ENCODE results near the gene BICD1. TPM values are rescaled to one million over a fixed set of nuclear protein-coding genes. Genes with fewer than 3 reads are reported as not detected.
"Not testable (repeated sequence)": the region's sequence is repeated elsewhere in the genome, so short reads cannot be mapped to it uniquely, and the experiment has no call there.

Gene BICD1
- total and polyA plus RNA-seq, 4 donors, result 0.46 to 3.4 (median 1.1) TPM

GRCh38 chr12:32098112-32098511 lies 8.5 kb upstream of the BICD1 start:
- DNase-seq (ENCODE audit: low spot score), result no peak
- no peak overlapping the region for H3K9ac ChIP-seq (ENCODE audit: low read depth in 1 of 2, low read length in 2 of 2)
- H3K4me1 ChIP-seq (ENCODE audit: control insufficient read depth in 4 of 4, insufficient read depth in 4 of 4, low read length in 3 of 4), result no peaks in the 10 kb centered on the region
- no peak overlapping the region for H3K27ac ChIP-seq (ENCODE audit: low read depth in 1 of 2, low read length in 2 of 2)
- 82% methylated on average over 4 of the region's 4 CpGs for WGBS
- H3K4me3 ChIP-seq (ENCODE audit: low read depth in 1 of 3, low read length in 3 of 3), result no peak overlapping the region
- H3K9me3 ChIP-seq (ENCODE audit: control insufficient read depth in 4 of 4, low read length in 3 of 4), result no peaks in the 10 kb centered on the region
- H3K36me3 ChIP-seq (ENCODE audit: control insufficient read depth in 4 of 4, insufficient read depth in 3 of 4, low read depth in 1 of 4, low read length in 3 of 4), result no peaks in the 10 kb centered on the region
- no peaks in the 10 kb centered on the region for H3K27me3 ChIP-seq (ENCODE audit: control insufficient read depth in 4 of 4, insufficient read depth in 4 of 4, low read length in 3 of 4)
- TF ChIP-seq JUND (IDR thresholded peaks at IDR 0.05), result no peak
- TF ChIP-seq NR2F2 (IDR thresholded peaks at IDR 0.05), result no peak
- TF ChIP-seq GABPA (IDR thresholded peaks at IDR 0.05 in 1 of 2, conservative IDR thresholded peaks at IDR 0.05 in 1 of 2), result no peak
- TF ChIP-seq REST (IDR thresholded peaks at IDR 0.05), result no peak
- no peak for TF ChIP-seq RXRA (IDR thresholded peaks at IDR 0.05)

- WGBS, result no CpG with 5 or more reads among the region's 1 CpG
- not testable (repeated sequence) for H3K9me3 ChIP-seq (ENCODE audit: control insufficient read depth in 4 of 4, low read length in 3 of 4); H3K27me3 ChIP-seq (ENCODE audit: control insufficient read depth in 4 of 4, insufficient read depth in 4 of 4, low read length in 3 of 4); H3K27ac ChIP-seq (ENCODE audit: low read depth in 1 of 2, low read length in 2 of 2); H3K4me3 ChIP-seq (ENCODE audit: low read depth in 1 of 3, low read length in 3 of 3); H3K9ac ChIP-seq (ENCODE audit: low read depth in 1 of 2, low read length in 2 of 2); H3K4me1 ChIP-seq (ENCODE audit: control insufficient read depth in 4 of 4, insufficient read depth in 4 of 4, low read length in 3 of 4); H3K36me3 ChIP-seq (ENCODE audit: control insufficient read depth in 4 of 4, insufficient read depth in 3 of 4, low read depth in 1 of 4, low read length in 3 of 4); DNase-seq (ENCODE audit: low spot score)
Observed at GRCh38 chr12:32099275-32099674, 7.4 kb upstream of the BICD1 start.

- Histone ChIP-seq H3K4me3 (ENCODE audit: low read depth in 1 of 3, low read length in 3 of 3) (no peak overlapping the region), H3K36me3 (ENCODE audit: control insufficient read depth in 4 of 4, insufficient read depth in 3 of 4, low read depth in 1 of 4, low read length in 3 of 4) (no peaks in the 10 kb centered on the region), H3K9me3 (ENCODE audit: control insufficient read depth in 4 of 4, low read length in 3 of 4) (no peaks in the 10 kb centered on the region), H3K27ac (ENCODE audit: low read depth in 1 of 2, low read length in 2 of 2) (no peak overlapping the region), H3K9ac (ENCODE audit: low read depth in 1 of 2, low read length in 2 of 2) (no peak overlapping the region), H3K27me3 (ENCODE audit: control insufficient read depth in 4 of 4, insufficient read depth in 4 of 4, low read length in 3 of 4) (no peaks in the 10 kb centered on the region), H3K4me1 (ENCODE audit: control insufficient read depth in 4 of 4, insufficient read depth in 4 of 4, low read length in 3 of 4) (no peaks in the 10 kb centered on the region)
- TF ChIP-seq FOXA2 (IDR thresholded peaks at IDR 0.05), result no peak
- no peak for TF ChIP-seq HNF4A (conservative IDR thresholded peaks at IDR 0.05)
- TF ChIP-seq EGR1 (IDR thresholded peaks at IDR 0.05; ENCODE audit: low read depth in 2 of 2), result no peak
- no peak for DNase-seq (ENCODE audit: low spot score)
- WGBS, result 76% methylated on average over 4 of the region's 4 CpGs
Observed at GRCh38 chr12:32100361-32100760, 6.3 kb upstream of the BICD1 start.

GRCh38 chr12:32100888-32101287 lies 5.8 kb upstream of the BICD1 start:
- no peaks in the 10 kb centered on the region for H3K27me3 ChIP-seq (ENCODE audit: control insufficient read depth in 4 of 4, insufficient read depth in 4 of 4, low read length in 3 of 4)
- no peaks in the 10 kb centered on the region for H3K36me3 ChIP-seq (ENCODE audit: control insufficient read depth in 4 of 4, insufficient read depth in 3 of 4, low read depth in 1 of 4, low read length in 3 of 4)
- no peaks in the 10 kb centered on the region for H3K4me1 ChIP-seq (ENCODE audit: control insufficient read depth in 4 of 4, insufficient read depth in 4 of 4, low read length in 3 of 4)
- H3K27ac ChIP-seq (ENCODE audit: low read depth in 1 of 2, low read length in 2 of 2), result no peak overlapping the region
- H3K9me3 ChIP-seq (ENCODE audit: control insufficient read depth in 4 of 4, low read length in 3 of 4), result no peaks in the 10 kb centered on the region
- H3K4me3 ChIP-seq (ENCODE audit: low read depth in 1 of 3, low read length in 3 of 3), result no peak overlapping the region
- WGBS, result 87% methylated on average over 5 of the region's 5 CpGs
- no peak overlapping the region for H3K9ac ChIP-seq (ENCODE audit: low read depth in 1 of 2, low read length in 2 of 2)
- TF ChIP-seq GABPA (IDR thresholded peaks at IDR 0.05 in 1 of 2, conservative IDR thresholded peaks at IDR 0.05 in 1 of 2) (no peak), RXRA (IDR thresholded peaks at IDR 0.05) (no peak), EGR1 (IDR thresholded peaks at IDR 0.05; ENCODE audit: low read depth in 2 of 2) (no peak), REST (IDR thresholded peaks at IDR 0.05) (no peak), RAD21 (IDR thresholded peaks at IDR 0.05) (no peak), NR2F2 (IDR thresholded peaks at IDR 0.05) (no peak), YY1 (IDR thresholded peaks at IDR 0.05) (no peak), HNF4G (IDR thresholded peaks at IDR 0.05) (no peak), FOXA2 (IDR thresholded peaks at IDR 0.05) (no peak)
- no peak for DNase-seq (ENCODE audit: low spot score)
